ENCODE results near the gene SHANK1. TPM values are rescaled to one million over a fixed set of nuclear protein-coding genes. Genes with fewer than 3 reads are reported as not detected.

Gene SHANK1
- total and polyA plus RNA-seq, 2 of the 4 experiments (the other 2 are of a cell fraction): 6.1 to 6.7 TPM

GRCh38 chr19:50749490-50749889 lies 29.9 kb upstream of the SHANK1 start:
- ATAC-seq (ENCODE audit: low read depth): no peak
- dilution Hi-C loops (cut with HindIII; ENCODE audit: low sequenced_read_pairs, unreplicated experiment): no loop called here
- Histone ChIP-seq H3K27me3 (ENCODE audit: control insufficient read depth, insufficient read depth, low read length) (peaks cover 6% of the 10 kb centered on the region), H3K56ac (ENCODE audit: extremely low read depth, insufficient read depth, low read length) (no peak overlapping the region), H3K4me3 (ENCODE audit: insufficient read depth, low read depth, low read length) (no peak overlapping the region), H3K4me1 (ENCODE audit: control insufficient read depth, insufficient read depth, low read length) (no peaks in the 10 kb centered on the region), H3K4me2 (ENCODE audit: low read depth, low read length) (no peak overlapping the region), H3K23ac (ENCODE audit: low read depth, low read length) (no peak overlapping the region), H2BK15ac (ENCODE audit: low read depth, low read length) (no peak overlapping the region), H3K36me3 (ENCODE audit: control insufficient read depth, insufficient read depth, low read length) (no peaks in the 10 kb centered on the region), H2AK9ac (replicated peaks; ENCODE audit: low read depth, low read length, poor library complexity) (no peak overlapping the region), H3K9ac (ENCODE audit: low read depth, low read length) (no peak overlapping the region), H3K79me1 (ENCODE audit: low read depth in 1 of 2, low read length in 2 of 2) (no peaks in the 10 kb centered on the region), H2AK5ac (ENCODE audit: low read depth, low read length) (no peak overlapping the region), H2BK20ac (ENCODE audit: low read depth, low read length) (no peak overlapping the region), H3K27ac (ENCODE audit: insufficient read depth, low read length) (no peak overlapping the region), H2AFZ (replicated peaks; ENCODE audit: low read length, poor library complexity) (no peak overlapping the region), H4K20me1 (ENCODE audit: insufficient read depth, low read length) (no peaks in the 10 kb centered on the region), H4K8ac (ENCODE audit: low read depth in 2 of 2, low read length in 2 of 2) (no peak overlapping the region), H4K5ac (ENCODE audit: low read depth, low read length) (no peak overlapping the region), H2BK5ac (ENCODE audit: low read depth, low read length, poor library complexity, severe bottlenecking) (no peak overlapping the region), H3K9me3 (ENCODE audit: control insufficient read depth, insufficient read depth, low read length) (no peaks in the 10 kb centered on the region), H3K14ac (replicated peaks; ENCODE audit: low read depth, low read length) (no peak overlapping the region), H4K91ac (ENCODE audit: insufficient read depth, low read depth, low read length) (no peak overlapping the region), H3K9me1 (ENCODE audit: insufficient read depth, low read length) (no peaks in the 10 kb centered on the region), H2BK120ac (ENCODE audit: low read depth, low read length) (no peak overlapping the region), H3K18ac (ENCODE audit: low read depth, low read length) (no peak overlapping the region), H3K4ac (ENCODE audit: low read depth, low read length) (no peak overlapping the region)
- in situ Hi-C loops (cut with MboI; ENCODE audit: low sequenced_read_pairs): no loop called here
- intact Hi-C loops (cut with micrococcal nuclease): no loop called here
- 0% methylated on average over 1 of the region's 6 CpGs; no CpG with 5 or more reads in 1 of the 2 experiments for whole genome bisulfite sequencing, 2 experiments (ENCODE audit: extremely low coverage in 2 of 2, insufficient read length in 1 of 2)
- ChIA-PET CTCF (no interaction called here), POLR2A (ENCODE audit: unreplicated experiment) (no interaction called here)
- TF ChIP-seq FOS (IDR thresholded peaks at IDR 0.05; ENCODE audit: low read depth, low read length) (no peak), CEBPB (IDR thresholded peaks at IDR 0.05; ENCODE audit: low read depth, low read length) (no peak), RFX5 (IDR thresholded peaks at IDR 0.05; ENCODE audit: low read depth, low read length) (no peak), MAFK (IDR thresholded peaks at IDR 0.05; ENCODE audit: low read depth, low read length) (no peak), NFE2L2 (IDR thresholded peaks at IDR 0.05; ENCODE audit: low read depth, low read length) (no peak), RAD21 (IDR thresholded peaks at IDR 0.05; ENCODE audit: low read length) (no peak), ELK1 (IDR thresholded peaks at IDR 0.05; ENCODE audit: borderline replicate concordance, low read depth, low read length) (no peak), MAZ (IDR thresholded peaks at IDR 0.05; ENCODE audit: borderline replicate concordance, low read depth, low read length) (no peak), RCOR1 (IDR thresholded peaks at IDR 0.05; ENCODE audit: insufficient replicate concordance, low read length) (no peak), MXI1 (IDR thresholded peaks at IDR 0.05; ENCODE audit: borderline replicate concordance, low read depth, low read length) (no peak), USF2 (IDR thresholded peaks at IDR 0.05; ENCODE audit: low read depth, low read length) (no peak), CHD1 (IDR thresholded peaks at IDR 0.05; ENCODE audit: low read depth, low read length) (no peak)
- no TSS peak for BruUV-seq (replicated peaks)
- DNase-seq: no peak
